Psoas muscle (tissue), 8 donors: ENCODE measurements around the gene RASA2. TPM values are rescaled to one million over a fixed set of nuclear protein-coding genes. Genes with fewer than 3 reads are reported as not detected.

Source experiments
- ATAC-seq, 4 donors: fragments of 200-7000 bp; cut with Tn5 transposase; one replicate each; pipeline ENCODE4 v1.9.1; 2020; ENCODE audit warnings: moderate library complexity in 3 of 4, mild to moderate bottlenecking in 2 of 4
- DNase-seq, 2 donors: peaks; one replicate each; pipeline ENCODE4 v3.0.0-alpha.2; 2020
- H3K27ac ChIP-seq: fragments of 200-600 bp; one replicate; pipeline ENCODE4 v1.8.0; 2022
- H3K27me3 ChIP-seq, 3 donors: fragments of 200-600 bp in 1 of 3; one replicate each; pipeline versions ENCODE4 v1.6.1 to v1.8.0; 2013 to 2022; ENCODE audit warnings: low read length in 2 of 3, mild to moderate bottlenecking in 2 of 3, moderate library complexity in 1 of 3; ENCODE audit not compliant: insufficient read depth in 3 of 3
- H3K36me3 ChIP-seq, 2 donors: fragments of 200-600 bp in 1 of 2; one replicate each; pipeline versions ENCODE4 v1.6.1 to v1.8.0; 2013 to 2022; ENCODE audit warnings: low read depth in 1 of 2, mild to moderate bottlenecking in 1 of 2, moderate library complexity in 1 of 2; ENCODE audit not compliant: insufficient read depth in 1 of 2
- H3K4me1 ChIP-seq: fragments of 200-600 bp; one replicate; pipeline ENCODE4 v1.8.0; 2022
- H3K4me3 ChIP-seq: fragments of 200-600 bp; one replicate; pipeline ENCODE4 v1.8.0; 2022; ENCODE audit warnings: mild to moderate bottlenecking
- H3K9me3 ChIP-seq: fragments of 200-600 bp; one replicate; pipeline ENCODE4 v1.8.0; 2022
- CTCF ChIP-seq: fragments of 200-600 bp; IDR thresholded peaks from one replicate; pipeline ENCODE4 v1.8.0; 2022; ENCODE audit warnings: antibody characterized with exemption
- WGBS, 3 donors: extraction: QIAGEN DNeasy Blood & Tissue Kit; methylation state at CpG; one replicate each; pipeline versions ENCODE4 v1.1.6 to v1.1.7; 2013; 5-methylcytosine and 5-hydroxymethylcytosine counted together
- intact Hi-C, 2 donors: fragments of 100-400 bp; cut with DNase I; formaldehyde crosslinking; loops; one replicate each; pipeline versions ENCODE4 v1.11.0 to v1.14.2; 2022
- polyA plus RNA-seq, 3 donors: library from polyadenylated mRNA; stranded (reverse); fragments of 200-250 nt; gene quantifications; one replicate each; pipeline ENCODE4 v1.2.3, GENCODE V29; 2013
- total RNA-seq, 4 donors: library from RNA; stranded (reverse); fragmentation: NEBNext Ultra II Directional in 2 of 4; extraction: Animal tissue kit (Norgen Biotek cat#: 25700) in 2 of 4; gene quantifications; one replicate each; pipeline versions ENCODE4 v1.2.1 to v1.2.4, GENCODE V29; 2021 to 2023
- donor health status: healthy with polysubstance abuse.
- donor health status: DM: no; HTN: no; CAD: no; lungs with moderate emphysema.
- donor health status: Bipolar disorder and iron deficiency.
- donor health status: healthy.
- donor health status: DM: yes; HTN: yes; CAD: no.
- donor health status: DM: no; HTN: no; CAD: no.
- donor health status: DM: no; HTN: no; CAD: no.
- donor health status: DM: yes; HTN: yes; CAD: no.

RASA2 gene
- total and polyA plus RNA-seq, 7 donors, result 1.3 to 4.0 (median 2.3) TPM

GRCh38 chr3:141552440-141552991 is 65.7 kb downstream of the RASA2 start:
- DNase-seq (no peak), ATAC-seq (no peak)
- H3K9me3 ChIP-seq, result peaks cover under 1% of the 10 kb centered on the region
- TF ChIP-seq CTCF, result no peak
- no peak overlapping the region for H3K4me3 ChIP-seq
- WGBS, 3 donors, result 86 to 92% (median 90%) methylated on average over 2 of the region's 2 CpGs
- intact Hi-C loops, result no loop called here
- no peak overlapping the region for H3K27ac ChIP-seq
- H3K4me1 ChIP-seq, result no peaks in the 10 kb centered on the region
- H3K27me3 ChIP-seq, result no peaks in the 10 kb centered on the region
- H3K36me3 ChIP-seq, result peaks cover 0 to 21% of the 10 kb centered on the region in 2 donors

- Histone ChIP-seq H3K9me3 (no peaks in the 10 kb centered on the region), H3K27ac (no peak overlapping the region), H3K36me3 (peaks cover 0 to 21% of the 10 kb centered on the region in 2 donors), H3K27me3 (no peaks in the 10 kb centered on the region), H3K4me1 (no peaks in the 10 kb centered on the region), H3K4me3 (no peak overlapping the region)
- TF ChIP-seq CTCF, result no peak
- DNase-seq (no peak), ATAC-seq (no peak)
- intact Hi-C loops, result no loop called here
- 71 to 89% (median 84%) methylated on average over 1 of the region's 1 CpG for WGBS, 3 donors
Measured at GRCh38 chr3:141553055-141553454, 66.2 kb downstream of the RASA2 start.

GRCh38 chr3:141556034-141556433 is 69.2 kb downstream of the RASA2 start:
- no peak for ATAC-seq

GRCh38 chr3:141557961-141558706 is 71.3 kb downstream of the RASA2 start:
- Histone ChIP-seq H3K4me3 (no peak overlapping the region), H3K9me3 (no peaks in the 10 kb centered on the region), H3K27me3 (no peaks in the 10 kb centered on the region), H3K36me3 (peaks cover 2 to 51% of the 10 kb centered on the region in 2 donors), H3K4me1 (no peaks in the 10 kb centered on the region), H3K27ac (no peak overlapping the region)
- DNase-seq (no peak), ATAC-seq (no peak)
- intact Hi-C loops, result loop anchor here in 1 of 2 donors (5.0 kb wide), 1 partner anchor 196 kb away; no protein-coding TSS in a partner anchor
- 79 to 90% (median 84%) methylated on average over 4 of the region's 4 CpGs for WGBS, 3 donors
- TF ChIP-seq CTCF, result no peak

More at GRCh38 chr3:141556034-141556433, 69.2 kb downstream of the RASA2 start:
- Histone ChIP-seq H3K36me3 (peaks cover 2 to 50% of the 10 kb centered on the region in 2 donors), H3K27me3 (no peaks in the 10 kb centered on the region), H3K4me3 (no peak overlapping the region), H3K9me3 (no peaks in the 10 kb centered on the region), H3K4me1 (no peaks in the 10 kb centered on the region), H3K27ac (no peak overlapping the region)
- no peak for DNase-seq
- intact Hi-C loops, result loop anchor here in 1 of 2 donors (5.0 kb wide), 1 partner anchor 194 kb away; no protein-coding TSS in a partner anchor
- WGBS, 3 donors, result 94 to 98% (median 95%) methylated on average over 1 of the region's 1 CpG
- TF ChIP-seq CTCF, result no peak
